Measurements from ENCODE around the gene TBCCD1. TPM values are rescaled to one million over a fixed set of nuclear protein-coding genes. Genes with fewer than 3 reads are reported as not detected.

The TBCCD1 gene
- total RNA-seq, 1 donor from 2014 or later, result 19.5 TPM

Other genes starting within 250 kb of the TBCCD1 start
- gene DGKG, start 205.1 kb downstream of the TBCCD1 start, total RNA-seq (ENCODE audit: unreplicated experiment), result 0.54 TPM
- 5.8 TPM for gene CRYGS, start 23.0 kb downstream of the TBCCD1 start, total RNA-seq (ENCODE audit: unreplicated experiment)
- gene DNAJB11, start 3.4 kb upstream of the TBCCD1 start, total RNA-seq (ENCODE audit: unreplicated experiment), result 71.2 TPM
- not detected for gene AHSG, start 45.7 kb upstream of the TBCCD1 start, total RNA-seq (ENCODE audit: unreplicated experiment)
- not detected for gene FETUB, start 73.1 kb upstream of the TBCCD1 start, total RNA-seq (ENCODE audit: unreplicated experiment)
- not detected for gene HRG, start 98.7 kb upstream of the TBCCD1 start, total RNA-seq (ENCODE audit: unreplicated experiment)
- gene KNG1, start 150.0 kb upstream of the TBCCD1 start, total RNA-seq (ENCODE audit: unreplicated experiment), result not detected
- gene EIF4A2, start 216.2 kb upstream of the TBCCD1 start, total RNA-seq (ENCODE audit: unreplicated experiment), result 260 TPM
- 30.2 TPM for gene RFC4, start 239.1 kb upstream of the TBCCD1 start, total RNA-seq (ENCODE audit: unreplicated experiment)

Data from endothelial cell (in vitro differentiated cells).